ENCODE data around the gene FOXJ3. TPM values are rescaled to one million over a fixed set of nuclear protein-coding genes. Genes with fewer than 3 reads are reported as not detected.

FOXJ3 gene
- total RNA-seq, 1 donor from 2014 or later = 45.0 TPM

- Mint-ChIP-seq H3K27me3 (ENCODE audit: unreplicated experiment) (peaks cover 3% of the 10 kb centered on the region), H3K4me1 (ENCODE audit: low read depth, unreplicated experiment) (no peaks in the 10 kb centered on the region), H3K36me3 (ENCODE audit: unreplicated experiment) (no peaks in the 10 kb centered on the region), H3K9me3 (ENCODE audit: unreplicated experiment) (no peaks in the 10 kb centered on the region), H3K4me3 (ENCODE audit: unreplicated experiment) (no peak overlapping the region), H3K27ac (ENCODE audit: unreplicated experiment) (no peak overlapping the region)
- TF ChIP-seq CTCF (IDR thresholded peaks at IDR 0.05; ENCODE audit: partially characterized antibody, unreplicated experiment) = no peak
- no peak for DNase-seq
Measured at GRCh38 chr1:42372796-42373195, 37.8 kb upstream of the FOXJ3 start.

GRCh38 chr1:42370876-42371549 lies 36.0 kb upstream of the FOXJ3 start:
- H3K27me3 Mint-ChIP-seq (ENCODE audit: unreplicated experiment) = peaks cover 3% of the 10 kb centered on the region
- no peak for DNase-seq
- H3K4me1 Mint-ChIP-seq (ENCODE audit: low read depth, unreplicated experiment) = no peaks in the 10 kb centered on the region
- H3K36me3 Mint-ChIP-seq (ENCODE audit: unreplicated experiment) = no peaks in the 10 kb centered on the region
- no peaks in the 10 kb centered on the region for H3K9me3 Mint-ChIP-seq (ENCODE audit: unreplicated experiment)
- TF ChIP-seq CTCF (IDR thresholded peaks at IDR 0.05; ENCODE audit: partially characterized antibody, unreplicated experiment) = no peak
- no peak overlapping the region for H3K4me3 Mint-ChIP-seq (ENCODE audit: unreplicated experiment)
- no peak overlapping the region for H3K27ac Mint-ChIP-seq (ENCODE audit: unreplicated experiment)

- H3K27ac Mint-ChIP-seq (ENCODE audit: unreplicated experiment) = no peak overlapping the region
- H3K9me3 Mint-ChIP-seq (ENCODE audit: unreplicated experiment) = no peaks in the 10 kb centered on the region
- H3K4me3 Mint-ChIP-seq (ENCODE audit: unreplicated experiment) = no peak overlapping the region
- DNase-seq = no peak
- peaks cover 3% of the 10 kb centered on the region for H3K27me3 Mint-ChIP-seq (ENCODE audit: unreplicated experiment)
- no peaks in the 10 kb centered on the region for H3K4me1 Mint-ChIP-seq (ENCODE audit: low read depth, unreplicated experiment)
- H3K36me3 Mint-ChIP-seq (ENCODE audit: unreplicated experiment) = no peaks in the 10 kb centered on the region
- TF ChIP-seq CTCF (IDR thresholded peaks at IDR 0.05; ENCODE audit: partially characterized antibody, unreplicated experiment) = no peak
Measured at GRCh38 chr1:42369471-42369870, 34.4 kb upstream of the FOXJ3 start.

- no peak for DNase-seq
- H3K9me3 Mint-ChIP-seq (ENCODE audit: unreplicated experiment) = no peaks in the 10 kb centered on the region
- H3K36me3 Mint-ChIP-seq (ENCODE audit: unreplicated experiment) = no peaks in the 10 kb centered on the region
- H3K4me3 Mint-ChIP-seq (ENCODE audit: unreplicated experiment) = no peak overlapping the region
- H3K27ac Mint-ChIP-seq (ENCODE audit: unreplicated experiment) = no peak overlapping the region
- H3K27me3 Mint-ChIP-seq (ENCODE audit: unreplicated experiment) = peaks cover 1% of the 10 kb centered on the region
- TF ChIP-seq CTCF (IDR thresholded peaks at IDR 0.05; ENCODE audit: partially characterized antibody, unreplicated experiment) = no peak
- no peaks in the 10 kb centered on the region for H3K4me1 Mint-ChIP-seq (ENCODE audit: low read depth, unreplicated experiment)
Measured at GRCh38 chr1:42368096-42368795, 33.2 kb upstream of the FOXJ3 start.

GRCh38 chr1:42365118-42365517 lies 30.1 kb upstream of the FOXJ3 start:
- H3K4me1 Mint-ChIP-seq (ENCODE audit: low read depth, unreplicated experiment) = no peaks in the 10 kb centered on the region
- no peak for DNase-seq
- no peaks in the 10 kb centered on the region for H3K36me3 Mint-ChIP-seq (ENCODE audit: unreplicated experiment)
- no peaks in the 10 kb centered on the region for H3K27me3 Mint-ChIP-seq (ENCODE audit: unreplicated experiment)
- TF ChIP-seq CTCF (IDR thresholded peaks at IDR 0.05; ENCODE audit: partially characterized antibody, unreplicated experiment) = no peak
- no peaks in the 10 kb centered on the region for H3K9me3 Mint-ChIP-seq (ENCODE audit: unreplicated experiment)
- H3K4me3 Mint-ChIP-seq (ENCODE audit: unreplicated experiment) = no peak overlapping the region
- no peak overlapping the region for H3K27ac Mint-ChIP-seq (ENCODE audit: unreplicated experiment)
